ENCODE measurements around the gene DNLZ. TPM values are rescaled to one million over a fixed set of nuclear protein-coding genes. Genes with fewer than 3 reads are reported as not detected.

Gene DNLZ
- total RNA-seq, 2 donors from 2014 or later = 24.1 to 31.3 TPM

DNA sequence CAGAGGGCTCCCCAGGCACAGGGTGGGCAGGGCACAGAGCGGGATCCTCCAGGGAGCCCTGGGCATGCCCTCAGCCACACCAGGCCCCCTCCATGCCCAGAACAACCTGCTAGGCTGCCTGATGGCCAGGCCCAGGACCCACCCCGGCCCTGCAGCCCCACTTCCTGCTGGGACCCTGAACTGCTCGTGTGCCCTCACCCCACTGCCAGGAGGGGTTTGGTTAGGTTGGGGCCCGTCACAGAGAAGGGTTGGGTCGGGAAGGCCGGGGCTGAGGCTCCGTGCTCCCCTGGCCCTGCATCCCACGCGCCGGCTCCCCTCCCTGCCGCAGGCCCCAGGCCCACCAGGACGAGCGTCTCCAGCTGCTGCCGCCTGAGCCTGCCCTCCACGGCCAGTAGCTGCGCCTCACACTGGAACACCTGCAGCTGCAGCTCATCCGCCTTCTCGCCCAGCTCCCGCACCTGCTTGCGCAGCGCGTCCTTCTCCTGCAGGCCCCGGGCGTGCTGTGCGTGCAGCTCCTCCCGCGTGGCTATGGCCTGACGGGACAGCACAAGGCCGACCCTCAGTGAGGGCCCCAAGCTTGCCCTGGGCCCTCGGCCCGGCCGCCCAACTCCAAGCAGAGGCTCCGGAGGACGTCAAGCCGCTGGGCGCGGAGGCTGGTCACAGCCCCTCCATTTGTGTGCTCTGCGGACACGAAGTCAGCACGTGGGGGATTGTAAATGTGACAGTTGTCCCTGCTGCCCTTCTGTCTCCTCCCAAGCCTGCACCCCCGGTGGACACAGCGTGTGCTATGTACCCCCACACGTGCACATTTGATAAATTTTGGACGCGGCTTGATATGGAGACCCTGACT, 4.0 kb upstream of the DNLZ start:
- no peaks in the 10 kb centered on the region for H3K27me3 ChIP-seq
- no peaks in the 10 kb centered on the region for H3K36me3 ChIP-seq (replicated peaks in 1 of 2; ENCODE audit: insufficient read depth in 1 of 2, low read depth in 2 of 2)
- intact Hi-C loops (cut with DNase I) = loop anchor here (5.0 kb wide), 1 partner anchor 35 kb away; no protein-coding TSS in a partner anchor
- ATAC-seq (no peak), DNase-seq (no peak)
- no peaks in the 10 kb centered on the region for H3K9me3 ChIP-seq
- WGBS, 2 donors = 82 to 87% methylated on average over 30 to 45 of the region's 45 CpGs
- no peak overlapping the region for H3K27ac ChIP-seq
- H3K4me1 ChIP-seq = peaks cover 20% of the 10 kb centered on the region
- TF ChIP-seq POLR2A (IDR thresholded peaks at IDR 0.05) = no peak
- TF ChIP-seq, protein P1, sequence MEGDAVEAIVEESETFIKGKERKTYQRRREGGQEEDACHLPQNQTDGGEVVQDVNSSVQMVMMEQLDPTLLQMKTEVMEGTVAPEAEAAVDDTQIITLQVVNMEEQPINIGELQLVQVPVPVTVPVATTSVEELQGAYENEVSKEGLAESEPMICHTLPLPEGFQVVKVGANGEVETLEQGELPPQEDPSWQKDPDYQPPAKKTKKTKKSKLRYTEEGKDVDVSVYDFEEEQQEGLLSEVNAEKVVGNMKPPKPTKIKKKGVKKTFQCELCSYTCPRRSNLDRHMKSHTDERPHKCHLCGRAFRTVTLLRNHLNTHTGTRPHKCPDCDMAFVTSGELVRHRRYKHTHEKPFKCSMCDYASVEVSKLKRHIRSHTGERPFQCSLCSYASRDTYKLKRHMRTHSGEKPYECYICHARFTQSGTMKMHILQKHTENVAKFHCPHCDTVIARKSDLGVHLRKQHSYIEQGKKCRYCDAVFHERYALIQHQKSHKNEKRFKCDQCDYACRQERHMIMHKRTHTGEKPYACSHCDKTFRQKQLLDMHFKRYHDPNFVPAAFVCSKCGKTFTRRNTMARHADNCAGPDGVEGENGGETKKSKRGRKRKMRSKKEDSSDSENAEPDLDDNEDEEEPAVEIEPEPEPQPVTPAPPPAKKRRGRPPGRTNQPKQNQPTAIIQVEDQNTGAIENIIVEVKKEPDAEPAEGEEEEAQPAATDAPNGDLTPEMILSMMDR (IDR thresholded peaks at IDR 0.05) = no peak
- no peak overlapping the region for H3K4me3 ChIP-seq

DNA sequence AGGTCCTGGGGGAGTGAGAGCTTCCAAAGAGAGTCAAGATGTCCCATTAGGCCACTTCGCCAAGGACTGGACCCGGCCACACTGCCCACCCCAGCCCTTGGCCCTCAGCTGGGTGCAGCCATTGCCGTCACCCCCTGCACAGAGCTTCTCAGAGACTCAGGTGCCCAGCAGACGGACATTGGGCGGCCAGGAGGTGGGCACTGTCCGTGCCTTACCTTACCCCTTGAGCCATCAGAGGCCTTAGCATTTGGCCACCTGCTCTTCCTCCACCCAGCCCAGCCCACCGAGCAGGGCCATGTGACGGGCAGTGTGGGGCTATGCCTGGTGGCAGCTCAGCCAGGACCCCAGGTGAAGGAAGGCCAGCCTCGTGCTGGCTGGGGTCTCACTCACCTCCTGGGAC, 3.3 kb upstream of the DNLZ start:
- Histone ChIP-seq H3K27ac (no peak overlapping the region), H3K36me3 (replicated peaks in 1 of 2; ENCODE audit: insufficient read depth in 1 of 2, low read depth in 2 of 2) (no peaks in the 10 kb centered on the region), H3K4me3 (no peak overlapping the region), H3K27me3 (no peaks in the 10 kb centered on the region), H3K9me3 (no peaks in the 10 kb centered on the region), H3K4me1 (peaks cover 21% of the 10 kb centered on the region)
- WGBS, 2 donors = 81% methylated on average over 6 of the region's 9 CpGs; no CpG with 5 or more reads in 1 of the 2 donors
- no peak for ATAC-seq
- no peak for TF ChIP-seq POLR2A (IDR thresholded peaks at IDR 0.05)
- TF ChIP-seq, protein P1 (IDR thresholded peaks at IDR 0.05) = no peak
- intact Hi-C loops (cut with DNase I) = loop anchor here (5.0 kb wide), 1 partner anchor 35 kb away; no protein-coding TSS in a partner anchor
- no peak for DNase-seq

DNA sequence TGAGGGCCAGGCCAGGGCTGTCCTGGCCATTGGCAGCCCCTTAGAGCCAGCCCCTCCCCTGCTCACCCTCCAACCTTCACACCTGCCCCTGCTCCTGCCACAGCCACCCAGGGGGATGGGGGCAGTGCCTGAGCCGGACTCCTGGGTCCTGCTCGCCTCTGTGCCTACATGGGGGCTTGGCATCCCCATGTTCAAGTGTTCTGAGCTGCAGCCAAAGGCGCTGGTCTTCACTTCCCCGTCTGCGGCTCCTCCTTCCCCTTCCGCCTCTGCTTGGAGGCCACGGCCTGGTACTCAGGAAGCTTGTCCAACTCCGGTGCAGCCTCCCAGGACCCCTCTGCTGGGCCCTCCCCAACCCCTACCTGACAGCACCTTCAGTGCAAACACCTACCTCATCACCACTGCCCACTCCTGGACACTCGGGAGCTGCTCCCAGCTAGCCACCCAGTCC, 2.3 kb upstream of the DNLZ start:
- DNase-seq (no peak), ATAC-seq (no peak)
- Histone ChIP-seq H3K27ac (no peak overlapping the region), H3K4me1 (peaks cover 22% of the 10 kb centered on the region), H3K27me3 (no peaks in the 10 kb centered on the region), H3K4me3 (no peak overlapping the region), H3K9me3 (no peaks in the 10 kb centered on the region), H3K36me3 (replicated peaks in 1 of 2; ENCODE audit: insufficient read depth in 1 of 2, low read depth in 2 of 2) (no peaks in the 10 kb centered on the region)
- intact Hi-C loops (cut with DNase I) = loop anchor here (5.0 kb wide), 1 partner anchor 33 kb away; no protein-coding TSS in a partner anchor
- TF ChIP-seq, protein P1 (IDR thresholded peaks at IDR 0.05) = no peak
- TF ChIP-seq POLR2A (IDR thresholded peaks at IDR 0.05) = no peak
- 29 to 62% methylated on average over 1 to 9 of the region's 9 CpGs for WGBS, 2 donors

DNA sequence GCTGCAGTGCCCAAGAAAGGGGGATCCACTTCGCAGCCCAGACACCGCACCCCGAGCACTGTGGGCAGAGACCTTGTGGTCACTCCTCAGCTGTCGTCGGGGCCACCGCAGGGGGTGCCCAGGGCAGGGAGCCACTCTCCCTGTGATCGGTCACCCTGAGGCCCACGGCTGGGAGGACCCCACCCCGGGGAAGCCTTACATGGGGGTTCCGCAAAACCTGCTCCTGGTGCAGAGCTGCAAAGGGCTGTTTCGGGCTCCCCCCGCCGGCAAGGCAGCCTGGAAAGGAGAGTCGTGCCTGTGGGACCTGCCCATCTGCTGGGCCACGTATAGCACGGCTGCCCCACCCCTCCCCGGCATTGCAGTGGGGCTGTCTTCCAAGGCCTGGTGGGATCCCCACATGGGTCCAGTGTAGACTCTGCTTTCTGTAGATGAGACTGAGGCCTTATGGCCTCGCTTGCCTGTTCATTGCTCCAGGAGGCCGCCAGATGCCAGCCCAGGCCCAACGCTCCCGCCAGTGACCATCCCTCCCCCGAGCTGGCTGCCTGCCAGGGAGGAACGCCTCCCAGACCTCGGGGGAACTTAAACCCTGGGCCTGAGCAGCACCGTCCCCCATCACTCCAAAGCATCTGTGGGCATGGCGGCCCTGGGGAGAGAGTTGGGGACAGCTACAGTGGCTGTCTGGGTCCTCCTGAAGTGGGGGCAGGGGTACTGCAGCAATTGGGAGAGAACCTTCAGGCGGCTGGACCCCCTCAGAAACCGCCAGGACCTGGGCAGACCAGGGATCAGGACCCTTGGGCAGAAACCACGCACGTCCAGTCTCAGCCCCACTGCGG, 1.6 kb upstream of the DNLZ start:
- H3K9me3 ChIP-seq = no peaks in the 10 kb centered on the region
- H3K4me1 ChIP-seq = peaks cover 22% of the 10 kb centered on the region
- no peaks in the 10 kb centered on the region for H3K36me3 ChIP-seq (replicated peaks in 1 of 2; ENCODE audit: insufficient read depth in 1 of 2, low read depth in 2 of 2)
- H3K27me3 ChIP-seq = no peaks in the 10 kb centered on the region
- intact Hi-C loops (cut with DNase I) = loop anchor here (5.0 kb wide), 1 partner anchor 33 kb away; no protein-coding TSS in a partner anchor
- WGBS, 2 donors = 68 to 90% methylated on average over 5 to 23 of the region's 31 CpGs
- DNase-seq = no peak
- no peak overlapping the region for H3K27ac ChIP-seq
- H3K4me3 ChIP-seq = no peak overlapping the region
- TF ChIP-seq, protein P1 (IDR thresholded peaks at IDR 0.05) = no peak
- no peak for TF ChIP-seq POLR2A (IDR thresholded peaks at IDR 0.05)
- no peak for ATAC-seq
